Measurements from ENCODE around the gene LHFPL6.

DNA sequence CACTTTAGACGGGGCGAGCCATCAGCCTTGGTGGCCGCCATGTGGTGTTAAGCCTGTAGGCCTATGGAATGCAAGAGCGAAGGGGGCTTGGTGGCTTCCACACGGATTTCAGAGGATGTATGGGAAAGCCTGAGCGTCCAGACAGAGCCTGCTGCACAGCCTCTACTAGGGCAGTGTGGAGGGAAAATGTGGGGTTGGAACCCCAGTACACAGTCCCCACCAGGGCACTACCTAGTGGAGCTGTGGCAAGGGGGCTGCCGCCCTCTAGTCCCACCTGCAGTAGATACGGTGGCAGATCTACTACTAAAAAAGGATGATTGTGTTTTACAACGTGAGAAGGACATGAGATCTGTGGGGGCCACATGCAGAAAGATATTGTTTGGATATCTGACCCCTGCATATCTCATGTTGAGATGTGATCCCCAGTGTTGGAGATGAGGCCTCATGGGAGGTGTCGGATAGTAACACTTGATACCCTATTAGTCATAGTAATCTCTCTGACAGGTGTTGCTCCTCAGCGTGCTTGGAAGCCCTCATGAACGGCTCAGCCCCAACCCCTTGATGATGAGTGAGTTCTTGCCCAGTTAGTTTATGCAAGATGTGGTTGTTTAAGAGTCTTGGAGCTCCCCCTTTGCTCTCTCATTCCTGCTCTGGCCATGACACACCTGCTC lies 45.6 kb downstream of the LHFPL6 start:
- TF ChIP-seq, protein P1, sequence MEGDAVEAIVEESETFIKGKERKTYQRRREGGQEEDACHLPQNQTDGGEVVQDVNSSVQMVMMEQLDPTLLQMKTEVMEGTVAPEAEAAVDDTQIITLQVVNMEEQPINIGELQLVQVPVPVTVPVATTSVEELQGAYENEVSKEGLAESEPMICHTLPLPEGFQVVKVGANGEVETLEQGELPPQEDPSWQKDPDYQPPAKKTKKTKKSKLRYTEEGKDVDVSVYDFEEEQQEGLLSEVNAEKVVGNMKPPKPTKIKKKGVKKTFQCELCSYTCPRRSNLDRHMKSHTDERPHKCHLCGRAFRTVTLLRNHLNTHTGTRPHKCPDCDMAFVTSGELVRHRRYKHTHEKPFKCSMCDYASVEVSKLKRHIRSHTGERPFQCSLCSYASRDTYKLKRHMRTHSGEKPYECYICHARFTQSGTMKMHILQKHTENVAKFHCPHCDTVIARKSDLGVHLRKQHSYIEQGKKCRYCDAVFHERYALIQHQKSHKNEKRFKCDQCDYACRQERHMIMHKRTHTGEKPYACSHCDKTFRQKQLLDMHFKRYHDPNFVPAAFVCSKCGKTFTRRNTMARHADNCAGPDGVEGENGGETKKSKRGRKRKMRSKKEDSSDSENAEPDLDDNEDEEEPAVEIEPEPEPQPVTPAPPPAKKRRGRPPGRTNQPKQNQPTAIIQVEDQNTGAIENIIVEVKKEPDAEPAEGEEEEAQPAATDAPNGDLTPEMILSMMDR (IDR thresholded peaks at IDR 0.05; ENCODE audit: borderline replicate concordance, extremely low read depth, low read length, poor library complexity, severe bottlenecking), result no peak
- no peak for TF ChIP-seq EZH2 (IDR thresholded peaks at IDR 0.05; ENCODE audit: borderline replicate concordance, low read depth, low read length, severe bottlenecking)
